Inflammatory macrophage treated with lipopolysaccharide for 1 hour (primary cell): ENCODE measurements around the gene BRSK2.

Source experiments
- DNase-seq, 2 donors: peaks; one replicate each; pipeline ENCODE4 v3.0.0-alpha.2; 2020 to 2022

Gene BRSK2

DNA sequence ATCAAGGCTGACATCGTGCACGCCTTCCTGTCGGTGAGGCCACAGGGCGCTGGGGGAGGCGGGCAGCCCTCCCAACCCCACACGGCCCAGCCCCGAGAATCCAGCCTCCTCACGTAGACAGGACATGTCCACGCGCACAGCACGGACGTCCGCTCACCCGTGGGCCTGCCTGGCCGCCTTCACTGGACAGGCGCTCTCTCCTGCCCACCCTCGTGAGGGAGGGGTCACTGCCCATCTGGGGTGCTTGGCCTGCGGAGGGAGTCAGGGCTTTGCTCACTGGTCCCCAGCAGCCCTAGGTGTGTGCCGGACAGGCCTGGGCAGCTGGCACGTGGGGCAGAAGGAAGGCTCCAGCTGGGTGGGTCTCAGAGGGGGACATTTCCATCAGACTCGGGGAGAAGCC lies 64.8 kb downstream of the BRSK2 start:
- DNase-seq = no peak

DNA sequence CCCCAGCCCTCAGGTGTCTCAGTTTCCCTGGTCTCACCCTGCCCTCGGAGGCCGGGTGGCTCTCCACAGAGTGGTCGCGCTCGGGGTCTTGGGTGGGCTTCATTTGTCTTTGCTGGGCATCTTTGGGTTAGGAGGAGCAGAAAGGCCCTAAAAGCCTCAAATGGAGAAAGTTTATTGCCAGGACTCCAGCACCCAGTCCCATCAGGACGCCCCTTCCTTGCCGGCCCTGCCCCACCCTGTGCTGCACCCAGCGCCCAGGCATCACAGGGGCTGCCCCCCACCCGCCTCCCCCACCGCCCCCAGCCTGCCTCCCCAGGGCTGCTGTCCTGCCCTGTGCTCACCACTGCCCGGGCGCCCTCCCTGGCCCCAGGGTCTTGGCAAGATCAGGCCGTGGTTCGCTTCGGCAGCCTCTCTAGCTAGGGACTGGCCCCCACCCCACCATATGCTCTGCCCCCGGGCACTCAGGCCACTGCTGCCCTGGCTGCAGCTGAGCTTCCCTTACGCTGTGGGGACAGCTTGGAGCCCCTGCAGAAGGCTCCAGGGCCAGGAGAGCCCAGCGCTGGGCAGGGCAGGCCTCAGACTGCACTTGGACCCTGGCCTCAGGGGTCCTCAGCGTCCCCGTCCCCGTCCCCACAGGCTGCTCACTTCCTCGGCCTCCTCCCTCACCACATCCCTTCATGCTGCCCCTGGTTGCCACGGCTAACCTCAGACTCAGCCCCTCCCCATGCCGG lies 65.5 kb downstream of the BRSK2 start:
- DNase-seq = no peak

DNA sequence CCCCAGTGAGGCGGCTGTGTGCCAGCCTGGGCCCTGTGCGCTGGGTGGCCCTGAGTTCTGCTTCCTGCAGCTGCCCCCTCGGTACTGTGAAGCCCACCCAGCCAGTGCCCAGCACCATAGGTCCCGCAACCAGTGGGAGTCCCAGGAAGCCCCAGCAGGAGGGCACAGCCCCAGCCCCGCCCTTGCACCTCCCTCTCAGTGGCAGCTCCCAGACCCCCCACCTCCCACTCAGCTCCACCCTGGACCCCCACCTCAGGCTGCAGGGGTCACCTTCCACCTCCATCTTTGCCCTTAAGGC lies 66.0 kb downstream of the BRSK2 start:
- DNase-seq = no peak

DNA sequence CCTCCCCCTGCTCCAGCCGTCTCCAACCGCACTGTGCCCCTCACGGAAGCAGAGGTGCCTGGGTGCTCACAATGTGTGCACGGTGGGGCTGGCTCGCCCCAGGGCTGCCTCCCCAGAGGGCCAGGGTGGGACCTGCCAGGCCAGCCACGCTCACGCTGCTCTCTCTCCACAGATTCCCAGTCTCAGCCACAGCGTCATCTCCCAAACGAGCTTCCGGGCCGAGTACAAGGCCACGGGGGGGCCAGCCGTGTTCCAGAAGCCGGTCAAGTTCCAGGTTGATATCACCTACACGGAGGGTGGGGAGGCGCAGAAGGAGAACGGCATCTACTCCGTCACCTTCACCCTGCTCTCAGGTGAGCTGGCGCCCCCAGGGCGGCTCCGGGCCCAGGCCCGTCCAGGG lies 66.4 kb downstream of the BRSK2 start:
- no peak for DNase-seq

DNA sequence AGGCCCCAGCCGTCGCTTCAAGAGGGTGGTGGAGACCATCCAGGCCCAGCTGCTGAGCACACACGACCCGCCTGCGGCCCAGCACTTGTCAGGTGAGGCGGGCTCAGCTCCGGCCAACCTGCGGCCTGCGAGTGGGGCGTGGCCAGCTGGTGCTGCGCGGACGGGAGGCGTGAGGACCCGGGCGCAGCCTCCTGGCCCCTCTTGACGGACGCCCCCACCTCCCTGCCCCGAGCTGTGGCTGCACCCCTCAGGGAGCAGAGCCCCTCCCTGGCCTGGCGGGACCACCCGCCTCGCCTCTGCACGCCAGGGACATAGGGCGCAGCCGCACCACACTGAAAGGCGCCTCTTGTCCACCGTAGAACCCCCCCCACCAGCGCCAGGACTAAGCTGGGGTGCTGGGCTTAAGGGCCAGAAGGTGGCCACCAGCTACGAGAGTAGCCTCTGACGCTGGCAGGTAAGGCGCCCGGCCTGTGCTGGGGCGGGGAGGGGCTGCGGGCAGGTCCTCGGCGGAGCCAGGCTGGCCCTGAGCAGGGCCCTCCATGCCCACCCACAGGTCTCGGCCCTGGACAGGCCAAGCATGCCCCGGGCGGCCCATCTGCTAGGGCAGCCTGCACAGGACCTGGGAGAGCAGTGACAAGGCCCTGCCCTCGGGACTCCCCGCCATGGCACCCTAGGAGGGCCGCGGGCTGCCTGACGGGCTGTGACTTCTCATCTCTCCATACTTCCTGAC lies 67.0 kb downstream of the BRSK2 start:
- DNase-seq = no peak

DNA sequence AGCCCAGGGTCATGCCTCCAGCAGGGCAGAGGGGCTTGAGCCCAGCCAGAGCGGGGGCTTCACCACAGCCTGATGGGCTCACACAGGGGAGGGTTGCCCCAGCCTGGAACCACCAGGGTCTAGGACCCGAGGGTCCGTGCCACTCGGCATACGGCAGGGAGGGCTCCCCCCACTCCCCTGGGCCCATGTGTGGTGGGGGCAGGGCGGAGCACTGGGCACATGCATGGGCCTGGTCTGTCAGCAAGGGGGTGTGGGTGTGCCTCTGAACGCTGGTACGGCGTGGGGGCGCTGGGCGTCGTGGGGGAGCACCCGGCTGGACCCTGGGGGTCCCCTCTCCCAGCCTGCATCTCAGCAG lies 67.6 kb downstream of the BRSK2 start:
- DNase-seq = no peak

DNA sequence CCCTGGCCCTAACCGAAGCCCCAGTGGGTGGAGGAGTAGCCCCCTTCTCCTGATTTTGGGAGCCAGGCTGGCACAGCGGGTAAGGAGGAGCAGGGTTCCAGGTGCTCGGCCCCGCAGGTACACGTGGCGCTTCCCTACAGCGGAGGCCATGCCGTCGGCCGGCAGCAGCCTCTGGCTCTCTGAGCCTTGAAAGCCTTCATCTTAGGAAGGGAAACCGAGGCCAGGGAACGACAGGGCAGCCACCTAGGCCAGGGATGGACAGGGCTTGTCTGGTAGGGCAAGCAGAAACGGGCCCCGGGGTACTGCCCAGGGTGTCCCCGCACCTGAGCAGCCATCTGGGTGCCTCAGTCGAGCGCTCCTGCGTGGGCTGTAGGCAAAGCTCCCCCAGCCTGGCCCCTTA lies 68.1 kb downstream of the BRSK2 start:
- no peak for DNase-seq

DNA sequence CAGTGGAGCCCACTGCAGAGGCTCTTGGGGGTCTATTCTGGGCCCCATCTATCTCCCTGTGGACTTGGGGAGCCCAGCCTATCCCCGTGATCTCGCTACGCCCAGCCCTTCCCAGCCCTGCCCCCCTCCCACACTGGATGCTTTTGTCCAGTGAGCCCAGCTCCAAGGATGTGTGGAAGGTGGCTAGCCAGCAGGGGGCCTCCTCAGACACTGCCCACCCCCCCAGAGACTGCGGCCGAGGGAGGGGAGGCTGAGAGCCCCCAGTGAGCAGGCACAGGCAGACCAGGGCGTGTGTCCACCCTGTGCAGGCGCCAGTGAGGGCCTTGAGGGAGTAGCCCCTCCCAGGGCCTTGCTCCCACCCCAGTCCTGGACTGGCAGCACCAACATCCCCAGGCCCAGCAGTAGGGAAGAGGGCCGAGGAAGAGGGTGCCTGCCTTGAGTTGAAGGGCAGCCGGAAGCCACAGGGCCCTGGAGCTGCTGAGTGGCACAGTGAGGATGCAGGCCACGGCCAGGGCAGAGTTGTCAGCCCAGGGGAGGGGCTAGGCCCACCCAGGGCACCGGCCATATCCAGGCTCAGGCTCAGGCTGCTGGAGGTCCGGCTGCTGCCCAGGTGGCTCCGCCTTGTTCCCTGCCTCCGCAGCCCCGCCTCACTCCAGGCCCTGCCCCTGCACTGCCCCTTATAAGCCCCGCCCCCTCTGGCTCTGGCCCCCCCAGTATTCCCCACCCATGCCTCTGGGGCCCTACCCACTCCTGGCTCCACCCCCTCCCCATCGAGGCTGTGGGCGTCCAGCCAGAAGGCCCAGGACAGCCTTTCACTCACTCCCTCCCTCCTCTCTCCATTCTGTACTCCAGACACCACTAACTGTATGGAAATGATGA lies 68.8 kb downstream of the BRSK2 start:
- no peak for DNase-seq

DNA sequence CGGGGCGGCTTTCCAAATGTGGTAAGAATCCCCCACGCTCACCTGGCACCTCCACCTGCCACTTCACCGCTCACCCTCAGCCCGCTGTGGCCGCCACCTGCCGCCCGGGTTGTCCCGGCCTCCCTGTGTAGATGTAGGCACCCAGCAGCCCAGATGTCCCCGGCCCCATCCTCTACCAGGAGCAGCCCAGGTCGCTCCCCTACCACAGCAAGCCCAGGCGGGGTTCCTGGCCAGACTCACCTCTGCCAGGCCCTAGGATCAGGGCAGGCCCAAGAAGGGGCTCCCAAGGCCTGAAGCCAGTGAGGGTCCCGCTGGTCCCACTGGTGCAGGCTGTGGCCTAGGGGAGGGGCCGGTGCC lies 69.5 kb downstream of the BRSK2 start:
- no peak for DNase-seq

DNA sequence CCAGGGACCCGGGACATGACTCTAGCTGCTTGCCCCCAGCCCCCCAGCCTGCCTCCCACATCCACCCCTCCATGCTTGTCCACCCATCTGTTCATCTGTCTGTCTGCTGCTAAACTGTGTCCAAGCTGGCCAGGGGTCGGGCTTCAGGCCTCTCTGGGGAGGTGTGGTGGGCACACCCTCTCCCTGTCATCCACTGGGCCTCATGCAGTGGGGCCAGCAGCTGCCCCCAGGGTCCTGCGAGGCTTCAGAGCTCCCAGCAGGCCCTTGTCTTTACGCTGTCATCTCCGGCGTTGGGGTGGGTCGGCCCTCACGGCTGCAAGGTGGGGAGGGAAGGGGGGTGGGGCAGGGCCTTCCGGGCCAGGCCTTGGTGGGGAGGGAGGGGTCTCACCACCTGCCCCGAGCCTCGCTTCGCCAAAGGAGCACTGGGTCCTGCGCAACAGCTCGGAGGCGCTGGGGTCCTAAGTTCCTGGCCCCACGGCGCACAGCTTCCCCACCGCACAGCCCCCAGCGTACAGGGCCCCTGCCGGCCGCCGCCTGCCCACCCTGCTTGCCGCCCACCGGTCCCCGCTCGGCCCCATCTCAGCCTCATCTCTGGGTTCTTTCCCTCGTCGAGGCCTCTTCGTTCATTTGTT lies 70.1 kb downstream of the BRSK2 start:
- DNase-seq = no peak

DNA sequence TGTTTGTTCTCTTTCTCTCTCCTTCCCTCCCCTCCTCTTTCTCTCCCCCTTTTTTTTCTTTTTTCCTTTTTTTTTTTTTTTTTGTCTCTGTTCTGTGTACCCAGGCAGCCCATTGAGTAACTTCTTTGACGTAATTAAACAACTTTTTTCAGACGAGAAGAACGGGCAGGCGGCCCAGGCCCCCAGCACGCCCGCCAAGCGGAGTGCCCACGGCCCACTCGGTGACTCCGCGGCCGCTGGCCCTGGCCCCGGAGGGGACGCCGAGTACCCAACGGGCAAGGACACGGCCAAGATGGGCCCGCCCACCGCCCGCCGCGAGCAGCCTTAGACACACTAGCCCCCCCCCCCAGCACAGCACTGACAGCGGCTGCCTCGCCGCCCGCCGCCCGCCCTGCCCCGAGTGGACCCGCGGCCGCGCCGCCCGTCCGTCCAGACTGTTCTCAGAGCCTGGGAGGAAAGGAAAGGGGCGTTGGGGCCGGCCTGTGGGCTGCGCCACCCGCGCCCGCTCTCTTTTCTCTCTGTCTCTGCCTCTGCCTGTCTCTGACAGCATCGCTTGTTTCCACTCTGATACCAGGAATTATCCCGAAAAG lies 70.8 kb downstream of the BRSK2 start:
- DNase-seq = no peak

DNA sequence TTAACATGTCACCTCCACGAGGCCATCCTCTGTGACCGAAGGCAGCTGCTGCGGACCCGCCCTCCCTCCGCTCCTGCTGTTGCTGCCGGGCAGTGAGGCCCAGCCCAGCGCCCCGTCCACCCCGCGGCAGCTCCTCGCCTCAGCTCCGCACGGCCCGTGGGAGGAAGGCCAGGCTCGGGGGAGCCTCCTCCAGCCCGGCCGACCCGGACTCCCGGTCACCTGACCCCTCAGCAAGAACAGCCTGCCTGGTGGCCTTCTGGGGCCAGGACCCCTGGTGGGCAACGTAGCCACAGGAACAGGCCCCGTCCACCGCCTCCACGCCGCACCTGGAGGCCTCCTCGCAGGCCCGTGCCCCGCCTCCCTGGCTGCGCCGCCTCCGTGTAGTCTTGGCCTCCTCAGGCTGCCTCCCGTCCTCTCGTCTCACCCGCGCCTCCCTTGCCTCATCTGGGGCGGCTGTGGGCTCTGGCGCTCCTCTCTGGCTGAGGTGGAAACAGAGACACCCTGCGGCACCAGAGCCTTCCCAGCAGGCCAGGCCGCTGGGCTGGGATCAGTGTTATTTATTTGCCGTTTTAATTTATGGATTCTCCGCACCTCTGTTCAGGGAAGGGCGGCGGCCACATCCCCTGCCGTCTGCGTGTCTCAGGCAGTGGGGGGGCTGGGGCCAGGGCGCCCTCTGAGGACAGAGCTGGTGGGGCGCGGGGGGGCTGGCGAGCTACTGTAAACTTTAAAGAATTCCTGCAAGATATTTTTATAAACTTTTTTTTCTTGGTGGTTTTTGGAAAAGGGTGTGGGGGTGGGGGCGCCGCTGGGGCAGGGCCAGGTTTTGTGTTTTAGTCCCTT lies 71.5 kb downstream of the BRSK2 start:
- no peak for DNase-seq

DNA sequence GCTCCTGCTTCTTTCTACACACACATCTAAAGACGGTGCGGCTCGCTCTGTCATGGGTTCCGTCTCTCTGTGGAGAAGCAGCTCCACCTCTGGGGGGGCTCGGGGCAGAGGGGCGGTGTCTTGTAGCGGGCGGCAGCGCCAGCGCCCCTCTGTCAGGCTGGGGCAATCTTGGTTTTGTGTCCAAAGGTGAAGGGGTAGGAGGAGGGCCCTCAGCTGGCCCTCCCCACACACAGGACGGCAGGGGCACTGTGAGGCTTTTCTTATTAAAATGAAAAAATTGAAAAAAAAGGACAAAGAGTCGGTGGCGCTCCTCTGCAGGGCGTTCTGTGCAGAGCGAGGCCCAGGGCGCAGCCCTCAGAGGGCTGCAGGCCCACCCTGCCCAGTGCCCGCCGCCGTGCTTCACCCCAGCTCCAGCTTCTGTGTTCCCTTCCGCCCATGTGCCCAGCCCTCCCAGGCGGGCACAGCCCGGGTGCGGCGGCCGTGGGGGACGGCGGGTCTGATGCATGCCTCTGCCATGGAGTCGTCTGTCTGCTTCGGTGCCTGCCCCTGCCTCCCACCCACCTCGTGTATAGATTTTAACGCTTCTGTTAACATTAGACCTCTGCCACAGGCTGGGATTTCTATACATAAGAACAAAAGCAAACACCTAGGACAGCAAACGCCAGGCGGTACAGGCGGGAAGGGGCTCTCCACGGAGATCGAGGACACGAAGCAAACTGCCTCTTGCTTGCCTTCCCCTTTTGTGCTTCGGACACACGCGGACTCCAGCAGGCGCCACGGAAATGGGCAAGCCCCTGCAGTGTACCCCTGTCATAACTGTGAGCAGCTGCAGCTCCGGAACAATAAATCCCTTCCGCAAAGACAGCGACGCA lies 72.3 kb downstream of the BRSK2 start:
- no peak for DNase-seq

DNA sequence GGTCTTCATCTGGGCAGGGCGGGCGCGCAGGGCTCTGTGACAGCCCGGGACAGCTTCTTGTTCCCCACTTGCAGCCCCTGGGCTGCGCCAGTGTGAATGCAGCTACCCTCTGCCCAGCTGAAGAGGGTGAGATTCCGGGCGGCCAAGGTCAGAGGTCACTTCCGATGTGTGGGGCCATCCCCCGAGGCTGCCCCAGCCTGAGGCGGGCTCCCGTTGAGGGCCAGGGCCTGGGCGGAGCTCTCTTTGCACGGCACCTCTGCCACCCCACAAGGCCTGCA lies 72.9 kb downstream of the BRSK2 start:
- no peak for DNase-seq

DNA sequence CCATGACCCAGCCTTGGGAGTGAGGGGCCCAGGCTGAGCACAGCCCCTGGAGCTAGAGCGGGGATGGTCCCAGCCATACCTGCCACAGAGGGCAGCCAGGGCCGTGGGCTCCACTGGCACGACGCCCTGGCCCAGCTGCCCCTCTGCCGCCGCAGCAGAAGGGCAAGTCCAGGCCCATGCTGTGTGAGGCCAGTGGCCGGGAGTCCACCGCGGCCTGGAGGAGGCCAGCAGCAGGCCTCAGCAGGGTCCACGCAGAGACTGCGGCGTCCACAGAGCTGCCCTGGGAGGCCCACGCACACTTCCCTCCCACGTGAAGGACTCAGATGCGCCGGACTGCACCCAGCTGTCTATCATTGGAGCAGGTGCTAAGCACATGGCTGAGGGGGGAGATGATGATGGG lies 73.3 kb downstream of the BRSK2 start:
- DNase-seq = no peak

DNA sequence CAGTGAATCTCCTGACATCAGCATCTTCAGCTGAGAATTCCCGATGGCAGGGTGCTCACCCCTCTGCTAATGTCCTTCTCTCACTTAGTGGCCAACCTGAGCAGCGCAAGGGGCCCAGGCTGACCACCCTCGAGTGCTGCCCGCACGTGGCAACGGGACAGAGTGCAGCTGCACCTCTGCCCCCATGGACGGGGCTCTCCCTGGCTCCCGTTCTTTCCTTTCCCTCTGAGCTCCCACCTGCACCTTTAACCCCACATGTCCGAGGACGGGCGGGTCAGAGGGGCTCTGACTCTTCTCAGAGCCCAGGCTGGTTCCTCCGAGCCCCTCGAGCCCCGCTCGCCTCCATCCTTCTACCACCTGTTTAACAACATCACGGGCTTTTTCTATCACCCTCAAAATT lies 77.0 kb downstream of the BRSK2 start:
- DNase-seq = no peak

DNA sequence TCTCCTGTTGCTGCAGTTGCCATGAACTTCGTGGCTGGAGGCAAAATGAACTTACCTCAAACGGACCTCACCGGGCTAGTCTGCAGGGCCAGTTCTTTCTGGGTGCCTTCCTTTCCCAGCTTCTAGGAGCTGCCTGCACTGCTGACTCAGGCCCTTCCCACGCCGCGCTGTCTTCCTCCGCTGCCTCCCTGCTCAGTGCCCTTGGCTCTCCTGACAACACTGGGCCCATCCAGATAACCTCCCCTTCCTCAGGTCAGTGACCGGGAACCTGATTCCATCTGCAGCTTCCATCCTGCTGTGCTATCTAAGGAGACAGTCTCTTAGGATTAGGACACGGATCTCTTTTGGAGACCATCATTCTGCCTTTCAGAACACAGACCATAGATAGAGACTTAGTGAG lies 77.5 kb downstream of the BRSK2 start:
- DNase-seq = no peak

DNA sequence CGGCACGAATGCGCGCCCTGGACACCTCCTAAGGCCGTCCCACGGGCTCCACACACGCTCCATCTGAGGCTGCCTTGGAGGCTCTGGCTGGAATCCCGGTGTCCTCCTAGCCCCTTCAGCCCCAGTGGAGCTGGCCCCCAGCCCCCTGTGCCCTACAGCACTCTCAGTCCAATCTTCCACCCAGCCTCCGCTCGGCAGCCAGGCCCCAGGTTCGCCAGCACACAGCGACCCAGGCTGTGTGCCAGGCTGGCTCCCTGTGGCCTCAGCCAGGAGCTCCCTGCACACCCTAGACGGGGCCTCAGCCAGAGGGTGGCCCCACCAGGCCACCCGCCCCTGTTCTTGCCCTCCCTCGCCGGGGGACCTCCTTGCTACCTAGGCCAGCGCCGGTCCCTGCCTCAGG lies 78.3 kb downstream of the BRSK2 start:
- no peak for DNase-seq

DNA sequence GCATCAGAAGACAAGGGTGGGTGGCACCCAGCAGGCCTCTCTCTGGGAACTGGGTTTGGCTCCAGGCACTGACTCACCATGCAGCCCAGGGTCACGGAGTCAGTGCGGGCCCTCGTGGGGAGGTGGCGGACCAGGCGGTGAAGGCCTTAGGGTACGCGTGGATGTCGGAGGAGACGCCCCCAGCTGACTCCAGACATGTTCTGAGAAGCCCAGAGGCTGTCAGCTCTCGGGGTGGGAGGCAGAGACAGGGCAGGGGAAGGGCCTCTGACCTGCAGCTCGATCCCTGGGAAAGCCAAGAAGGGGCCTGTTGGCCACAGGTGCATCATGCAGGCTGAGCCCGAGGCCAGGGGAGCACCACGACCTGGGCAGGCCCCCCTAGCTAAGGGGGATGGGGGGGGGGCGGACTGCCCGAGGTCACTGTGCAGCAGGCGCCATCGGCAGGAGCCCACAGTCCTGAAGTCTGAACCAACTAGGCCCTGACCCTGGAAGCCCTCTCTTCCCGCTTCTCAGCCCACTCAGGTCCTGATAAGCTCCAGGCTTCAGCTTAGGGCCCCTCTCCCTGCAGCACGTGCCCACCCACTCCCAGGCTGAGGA lies 78.8 kb downstream of the BRSK2 start:
- DNase-seq = no peak

DNA sequence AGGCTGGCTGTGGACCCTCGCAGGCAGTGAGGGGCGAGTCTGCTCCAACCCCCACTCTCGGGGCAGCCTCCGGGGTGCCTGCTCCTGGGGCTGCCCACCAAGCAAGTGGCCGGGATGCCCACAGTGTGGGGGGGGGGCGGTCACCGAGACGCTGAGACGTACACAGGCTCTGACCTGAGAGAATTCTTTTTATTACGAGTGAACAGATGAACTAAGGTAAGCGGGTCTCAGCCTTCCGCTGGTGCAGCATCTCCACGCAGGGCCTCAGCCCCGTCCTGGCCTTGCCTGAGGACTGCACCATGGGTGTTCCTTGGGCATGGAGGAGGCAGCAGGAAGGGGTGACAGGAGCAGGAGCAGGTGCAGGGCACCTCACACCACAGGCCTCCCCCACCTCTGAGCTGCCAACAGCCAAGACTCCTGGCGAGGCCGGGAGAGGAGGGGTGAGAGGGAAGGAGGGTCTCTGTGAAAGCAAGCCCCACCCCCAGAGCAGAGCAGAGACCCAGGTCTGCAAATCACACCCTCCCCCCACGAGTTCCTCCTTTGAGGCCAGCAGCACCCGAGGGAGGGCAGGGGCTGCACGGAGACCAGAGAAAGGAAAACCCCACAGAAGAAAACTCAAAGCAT lies 79.7 kb downstream of the BRSK2 start:
- DNase-seq = no peak
